Measurements from ENCODE around the gene NUDT4. TPM values are rescaled to one million over a fixed set of nuclear protein-coding genes. Genes with fewer than 3 reads are reported as not detected.

The NUDT4 gene
- total and polyA plus RNA-seq, 9 of the 15 experiments (the other 6 are each of a cell fraction or from before 2014, with no cell fraction given), result 38.1 to 164 (median 99.2) TPM

- Histone ChIP-seq H3K79me2 (ENCODE audit: control insufficient read depth, insufficient read depth, low read length) (peaks cover 44% of the 10 kb centered on the region), H3K4me2 (ENCODE audit: insufficient read depth, low read length) (no peak overlapping the region), H3K27ac (ENCODE audit: extremely low read depth, low read depth, low read length) (no peak overlapping the region), H3K9me1 (ENCODE audit: control insufficient read depth, insufficient read depth, low read length) (peaks cover 6% of the 10 kb centered on the region), H3K27me3 (ENCODE audit: control insufficient read depth in 2 of 2, insufficient read depth in 2 of 2, low read length in 2 of 2) (no peaks in the 10 kb centered on the region), H3K36me3 (ENCODE audit: control insufficient read depth, insufficient read depth, low read length) (peaks cover 10% of the 10 kb centered on the region; the same call in 1 of the 3 replicates), H3K9me3 (replicated peaks; ENCODE audit: control insufficient read depth, insufficient read depth, low read depth, low read length) (no peaks in the 10 kb centered on the region), H3K9ac (ENCODE audit: insufficient read depth in 1 of 2, low read depth in 2 of 2, low read length in 2 of 2) (no peak overlapping the region; a peak in 1 of 4 replicates), H2AFZ (ENCODE audit: low read depth, low read length) (no peak overlapping the region), H3K4me3 (no peak overlapping the region), H4K20me1 (replicated peaks; ENCODE audit: control insufficient read depth, insufficient read depth, low read length) (peaks cover 21% of the 10 kb centered on the region), H3K4me1 (replicated peaks in 1 of 2; ENCODE audit: control insufficient read depth in 2 of 2, insufficient read depth in 2 of 2, low read length in 2 of 2) (peaks cover 8 to 22% of the 10 kb centered on the region in 2 experiments)
- intact Hi-C loops (cut with micrococcal nuclease), result no loop called here
- FAIRE-seq (no peak), ATAC-seq (no peak), DNase-seq (ENCODE audit: extremely low read depth in 1 of 4, low spot score in 3 of 4) (no peak)
- CTCF ChIA-PET (ENCODE audit: low intra/inter-chr PET ratio), result no interaction called here
- in situ Hi-C loops (cut with MboI), result no loop called here
- no TSS peak for BruUV-seq (replicated peaks)
- 93% methylated on average over 4 of the region's 4 CpGs for WGBS (ENCODE audit: insufficient coverage, low coverage, missing lambda C conversion rate)
- POLR2A ChIA-PET, result interaction anchor here (0.7 to 0.8 kb wide), 2 partner anchors 662 to 844 kb away, joined by 3 to 5 read pairs; no protein-coding TSS in a partner anchor
- TF ChIP-seq ZNF212 (CRISPR knock-in tag; IDR thresholded peaks at IDR 0.05) (no peak), DPF2 (IDR thresholded peaks at IDR 0.05) (no peak), HDAC6 (IDR thresholded peaks at IDR 0.05; ENCODE audit: low read depth, low read length) (no peak), MTF1 (CRISPR knock-in tag; IDR thresholded peaks at IDR 0.05; ENCODE audit: borderline replicate concordance) (no peak)
Observed at GRCh38 chr12:93443576-93443975, 65.9 kb downstream of the NUDT4 start.

- Histone ChIP-seq H3K79me2 (ENCODE audit: control insufficient read depth, insufficient read depth, low read length) (peaks cover 6% of the 10 kb centered on the region; the same call in 2 of the 3 replicates), H3K27ac (ENCODE audit: extremely low read depth, low read depth, low read length) (no peak overlapping the region), H3K9me1 (ENCODE audit: control insufficient read depth, insufficient read depth, low read length) (no peaks in the 10 kb centered on the region), H3K9ac (ENCODE audit: insufficient read depth in 1 of 2, low read depth in 2 of 2, low read length in 2 of 2) (no peak overlapping the region), H2AFZ (ENCODE audit: low read depth, low read length) (no peak overlapping the region), H3K4me1 (replicated peaks in 1 of 2; ENCODE audit: control insufficient read depth in 2 of 2, insufficient read depth in 2 of 2, low read length in 2 of 2) (peaks cover 0 to 4% of the 10 kb centered on the region in 2 experiments; a peak in 2 of 5 replicates), H3K4me2 (ENCODE audit: insufficient read depth, low read length) (no peak overlapping the region), H3K27me3 (ENCODE audit: control insufficient read depth in 2 of 2, insufficient read depth in 2 of 2, low read length in 2 of 2) (no peaks in the 10 kb centered on the region), H3K36me3 (ENCODE audit: control insufficient read depth, insufficient read depth, low read length) (no peaks in the 10 kb centered on the region), H3K9me3 (replicated peaks; ENCODE audit: control insufficient read depth, insufficient read depth, low read depth, low read length) (no peaks in the 10 kb centered on the region), H4K20me1 (replicated peaks; ENCODE audit: control insufficient read depth, insufficient read depth, low read length) (no peaks in the 10 kb centered on the region), H3K4me3 (no peak overlapping the region)
- FAIRE-seq (no peak), DNase-seq (ENCODE audit: extremely low read depth in 1 of 4, low spot score in 3 of 4) (no peak), ATAC-seq (no peak; the same call in 2 of the 3 replicates)
- intact Hi-C loops (cut with micrococcal nuclease) (no loop called here), in situ Hi-C loops (cut with MboI) (no loop called here)
- BruUV-seq (replicated peaks), result no TSS peak
- ChIA-PET POLR2A (interaction anchor here (0.6 kb wide), 1 partner anchor 18 kb away, joined by 4 read pairs; no protein-coding TSS in a partner anchor), CTCF (ENCODE audit: low intra/inter-chr PET ratio) (no interaction called here)
- 34% methylated on average over 4 of the region's 4 CpGs for WGBS (ENCODE audit: insufficient coverage, low coverage, missing lambda C conversion rate)
- TF ChIP-seq DNMT1 (IDR thresholded peaks at IDR 0.05), result no peak
- no peak for TF ChIP-seq FIP1L1 (IDR thresholded peaks at IDR 0.05; ENCODE audit: low read depth, low read length, poor library complexity, severe bottlenecking)
- TF ChIP-seq PPARD (CRISPR knock-in tag; IDR thresholded peaks at IDR 0.05), result no peak
- no peak for TF ChIP-seq GMEB1 (CRISPR knock-in tag; IDR thresholded peaks at IDR 0.05)
- TF ChIP-seq FOXP4 (CRISPR knock-in tag; IDR thresholded peaks at IDR 0.05; ENCODE audit: borderline replicate concordance), result no peak
Observed at GRCh38 chr12:93447555-93448290, 70.0 kb downstream of the NUDT4 start.
